Measurements from ENCODE around the gene EGFL6. TPM values are rescaled to one million over a fixed set of nuclear protein-coding genes. Genes with fewer than 3 reads are reported as not detected.

Gene EGFL6
- polyA plus RNA-seq, 3 donors from 2014 or later, result not detected

GRCh38 chrX:13651150-13651549 lies 81.7 kb downstream of the EGFL6 start:
- Mint-ChIP-seq H3K4me3 (peak overlapping the region in 1 of 5 donors; percentile 2), H3K9me3 (peaks cover 0 to 2% (median 0%) of the 10 kb centered on the region in 6 donors), H3K27ac (peak overlapping the region in 2 of 6 donors; percentile 18 to 77), H3K36me3 (peaks cover 0 to 7% (median 5%) of the 10 kb centered on the region in 3 donors), H3K27me3 (ENCODE audit: low read depth in 3 of 3) (peaks cover 0 to 8% (median 7%) of the 10 kb centered on the region in 3 donors), H3K4me1 (peaks cover 25 to 36% of the 10 kb centered on the region in 2 donors)
- no peak for DNase-seq

GRCh38 chrX:13652287-13652793 lies 82.9 kb downstream of the EGFL6 start:
- Mint-ChIP-seq H3K27ac (peak overlapping the region; percentile 94 to 98 (median 96)), H3K27me3 (ENCODE audit: low read depth in 3 of 3) (peaks cover 0 to 8% (median 2%) of the 10 kb centered on the region in 3 donors), H3K36me3 (peaks cover 0 to 14% (median 12%) of the 10 kb centered on the region in 3 donors), H3K4me3 (peak overlapping the region; percentile 93 to 95 (median 94)), H3K4me1 (peaks cover 25 to 36% of the 10 kb centered on the region in 2 donors), H3K9me3 (peaks cover 0 to 2% (median 0%) of the 10 kb centered on the region in 6 donors)
- DNase-seq, result no peak

- H3K4me3 Mint-ChIP-seq, result peak within 1 kb of the TSS; percentile 93 to 95 (median 94)
- H3K27me3 Mint-ChIP-seq (ENCODE audit: low read depth in 3 of 3), result peaks cover 0 to 8% (median 0%) of the 10 kb centered on the region in 3 donors
- DNase-seq, result peak; percentile 95 to 96 (median 95)
- H3K27ac Mint-ChIP-seq, result peak within 1 kb of the TSS; percentile 94 to 98 (median 96)
- H3K4me1 Mint-ChIP-seq, result peaks cover 20 to 36% of the 10 kb centered on the region in 2 donors
- peaks cover 3 to 14% (median 13%) of the 10 kb centered on the region in 3 donors for H3K36me3 Mint-ChIP-seq
- peaks cover 0 to 2% (median 0%) of the 10 kb centered on the region in 6 donors for H3K9me3 Mint-ChIP-seq
Observed at GRCh38 chrX:13652850-13653693, 83.7 kb downstream of the EGFL6 start, which contains the start of gene TCEANC. Gene TCEANC, plus strand, starts transcription at chrX:13653141. Its CDS starts 9,368 bp downstream, at chrX:13662509.

GRCh38 chrX:13654116-13654515 lies 84.7 kb downstream of the EGFL6 start:
- peaks cover 0 to 2% (median 0%) of the 10 kb centered on the region in 6 donors for H3K9me3 Mint-ChIP-seq

GRCh38 chrX:13655674-13656073 lies 86.3 kb downstream of the EGFL6 start:
- no peak for DNase-seq
- H3K27ac Mint-ChIP-seq, result peak overlapping the region in 4 of 6 donors; percentile 43 to 94 (median 57)
- H3K36me3 Mint-ChIP-seq, result peaks cover 7 to 23% (median 20%) of the 10 kb centered on the region in 3 donors
- peaks cover 0 to 8% (median 0%) of the 10 kb centered on the region in 3 donors for H3K27me3 Mint-ChIP-seq (ENCODE audit: low read depth in 3 of 3)
- peaks cover 25 to 45% of the 10 kb centered on the region in 2 donors for H3K4me1 Mint-ChIP-seq
- no peak overlapping the region for H3K4me3 Mint-ChIP-seq
- H3K9me3 Mint-ChIP-seq, result peaks cover 0 to 2% (median 0%) of the 10 kb centered on the region in 6 donors

More at GRCh38 chrX:13654116-13654515, 84.7 kb downstream of the EGFL6 start:
- Mint-ChIP-seq H3K27ac (peak overlapping the region; percentile 94 to 98 (median 96)), H3K27me3 (ENCODE audit: low read depth in 3 of 3) (peaks cover 0 to 8% (median 0%) of the 10 kb centered on the region in 3 donors), H3K4me3 (peak overlapping the region in 4 of 5 donors; percentile 93 to 95 (median 94)), H3K36me3 (peaks cover 3 to 17% (median 14%) of the 10 kb centered on the region in 3 donors), H3K4me1 (peaks cover 24 to 44% of the 10 kb centered on the region in 2 donors)
- no peak for DNase-seq

GRCh38 chrX:13658602-13659001 lies 89.2 kb downstream of the EGFL6 start:
- peak; percentile 51 to 64 (median 61) for DNase-seq
- Mint-ChIP-seq H3K4me3 (peak overlapping the region in 2 of 5 donors; percentile 65 to 69), H3K36me3 (peaks cover 7 to 48% (median 40%) of the 10 kb centered on the region in 3 donors), H3K27ac (peak overlapping the region; percentile 16 to 85 (median 76)), H3K4me1 (peaks cover 12 to 30% of the 10 kb centered on the region in 2 donors), H3K9me3 (no peaks in the 10 kb centered on the region), H3K27me3 (ENCODE audit: low read depth in 3 of 3) (peaks cover 0 to 3% (median 2%) of the 10 kb centered on the region in 3 donors)

- Mint-ChIP-seq H3K27me3 (ENCODE audit: low read depth in 3 of 3) (peaks cover 0 to 2% (median 2%) of the 10 kb centered on the region in 3 donors), H3K9me3 (no peaks in the 10 kb centered on the region), H3K4me1 (peaks cover 9 to 25% of the 10 kb centered on the region in 2 donors), H3K36me3 (peaks cover 7 to 52% (median 45%) of the 10 kb centered on the region in 3 donors), H3K27ac (peak overlapping the region; percentile 16 to 85 (median 76)), H3K4me3 (peak overlapping the region in 2 of 5 donors; percentile 65 to 69)
- no peak for DNase-seq
Observed at GRCh38 chrX:13659063-13659462, 89.7 kb downstream of the EGFL6 start.

- H3K27ac Mint-ChIP-seq, result peak overlapping the region in 2 of 6 donors; percentile 72 to 83
- peaks cover 0 to 5% (median 0%) of the 10 kb centered on the region in 3 donors for H3K27me3 Mint-ChIP-seq (ENCODE audit: low read depth in 3 of 3)
- DNase-seq, result no peak
- peaks cover 7 to 56% (median 41%) of the 10 kb centered on the region in 3 donors for H3K36me3 Mint-ChIP-seq
- H3K4me3 Mint-ChIP-seq, result peak overlapping the region in 1 of 5 donors; percentile 72
- H3K9me3 Mint-ChIP-seq, result no peaks in the 10 kb centered on the region
- peaks cover 7 to 10% of the 10 kb centered on the region in 2 donors for H3K4me1 Mint-ChIP-seq
Observed at GRCh38 chrX:13661735-13662288, 92.4 kb downstream of the EGFL6 start.

- peaks cover 7 to 52% (median 36%) of the 10 kb centered on the region in 3 donors for H3K36me3 Mint-ChIP-seq
- H3K9me3 Mint-ChIP-seq, result no peaks in the 10 kb centered on the region
- H3K27ac Mint-ChIP-seq, result peak overlapping the region in 2 of 6 donors; percentile 72 to 83
- peak overlapping the region in 1 of 5 donors; percentile 72 for H3K4me3 Mint-ChIP-seq
- peaks cover 0 to 5% (median 0%) of the 10 kb centered on the region in 3 donors for H3K27me3 Mint-ChIP-seq (ENCODE audit: low read depth in 3 of 3)
- peaks cover 7 to 10% of the 10 kb centered on the region in 2 donors for H3K4me1 Mint-ChIP-seq
- peak in 1 of 3 donors; percentile 14 for DNase-seq
Observed at GRCh38 chrX:13662355-13662791, 93.0 kb downstream of the EGFL6 start.

GRCh38 chrX:13664020-13664419 lies 94.6 kb downstream of the EGFL6 start:
- H3K4me3 Mint-ChIP-seq, result no peak overlapping the region
- H3K27me3 Mint-ChIP-seq (ENCODE audit: low read depth in 3 of 3), result peaks cover 0 to 5% (median 0%) of the 10 kb centered on the region in 3 donors
- peaks cover 4 to 6% of the 10 kb centered on the region in 2 donors for H3K4me1 Mint-ChIP-seq
- H3K27ac Mint-ChIP-seq, result no peak overlapping the region
- H3K9me3 Mint-ChIP-seq, result no peaks in the 10 kb centered on the region
- H3K36me3 Mint-ChIP-seq, result peaks cover 4 to 52% (median 31%) of the 10 kb centered on the region in 3 donors
- DNase-seq, result no peak

GRCh38 chrX:13666836-13667235 lies 97.4 kb downstream of the EGFL6 start:
- H3K4me1 Mint-ChIP-seq, result peaks cover 8% of the 10 kb centered on the region in 2 donors
- no peaks in the 10 kb centered on the region for H3K9me3 Mint-ChIP-seq
- H3K4me3 Mint-ChIP-seq, result no peak overlapping the region
- H3K36me3 Mint-ChIP-seq, result peaks cover 12 to 56% (median 31%) of the 10 kb centered on the region in 3 donors
- H3K27me3 Mint-ChIP-seq (ENCODE audit: low read depth in 3 of 3), result peaks cover 0 to 11% (median 7%) of the 10 kb centered on the region in 3 donors
- H3K27ac Mint-ChIP-seq, result peak overlapping the region in 1 of 6 donors; percentile 64
- no peak for DNase-seq

- Mint-ChIP-seq H3K27me3 (ENCODE audit: low read depth in 3 of 3) (peaks cover 0 to 11% (median 7%) of the 10 kb centered on the region in 3 donors), H3K9me3 (no peaks in the 10 kb centered on the region), H3K4me1 (peaks cover 8% of the 10 kb centered on the region in 2 donors), H3K4me3 (no peak overlapping the region), H3K36me3 (peaks cover 12 to 51% (median 34%) of the 10 kb centered on the region in 3 donors), H3K27ac (no peak overlapping the region)
- DNase-seq, result no peak
Observed at GRCh38 chrX:13667919-13668318, 98.5 kb downstream of the EGFL6 start.

- Mint-ChIP-seq H3K4me3 (peak overlapping the region; percentile 6 to 79 (median 47)), H3K9me3 (no peaks in the 10 kb centered on the region), H3K27ac (peak overlapping the region; percentile 76 to 91 (median 82)), H3K4me1 (peaks cover 8% of the 10 kb centered on the region in 2 donors), H3K27me3 (ENCODE audit: low read depth in 3 of 3) (peaks cover 0 to 9% (median 7%) of the 10 kb centered on the region in 3 donors), H3K36me3 (peaks cover 12 to 40% (median 22%) of the 10 kb centered on the region in 3 donors)
- DNase-seq, result peak; percentile 28 to 51 (median 37)
Observed at GRCh38 chrX:13669246-13669737, 99.9 kb downstream of the EGFL6 start.

Measured in immature natural killer cell (primary cell).